NCI-H2081 treated with DMSO at 0.1 percent for 48 hours (cell line): ENCODE measurements around the gene PIP4K2C.

Experiments
- DNase-seq: peaks from one replicate; lab custom pipeline; 2025; lab: John Stamatoyannopoulos, UW

The PIP4K2C gene

GRCh38 chr12:57590864-57591781 is at the start of gene PIP4K2C:
PIP4K2C (plus strand) TSS chr12:57591192; CDS start chr12:57591290, 98 bp downstream.
- peak; percentile 31 for DNase-seq

DNA sequence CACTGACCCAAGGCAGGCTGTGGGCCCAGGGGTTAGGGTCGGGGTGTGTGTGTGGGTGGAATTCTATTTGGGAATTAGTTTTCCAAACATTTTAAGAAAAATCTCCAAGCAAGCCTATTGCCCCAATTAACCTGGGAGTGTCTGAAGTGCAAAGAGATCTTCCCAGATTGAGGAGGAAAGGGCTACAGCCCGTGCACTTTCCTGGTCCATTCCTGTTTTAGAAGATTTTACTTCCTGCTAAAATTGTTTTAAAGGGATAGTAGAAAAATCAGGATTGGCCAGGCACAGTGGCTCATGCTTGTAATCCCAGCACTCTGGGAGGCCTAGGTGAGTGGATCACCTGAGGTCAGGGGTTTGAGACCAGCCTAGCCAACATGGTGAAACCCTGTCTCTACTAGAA is 49.3 kb upstream of the PIP4K2C start:
- DNase-seq: no peak

- no peak for DNase-seq
Measured at GRCh38 chr12:57543581-57543980, 47.4 kb upstream of the PIP4K2C start.

- no peak for DNase-seq
Measured at GRCh38 chr12:57545809-57546437, 45.1 kb upstream of the PIP4K2C start.

- DNase-seq: peak; percentile 87
Measured at GRCh38 chr12:57546438-57547287, 44.3 kb upstream of the PIP4K2C start, which contains the start of gene DCTN2. DCTN2 (minus strand) TSS chr12:57547192; CDS start chr12:57547063, 129 bp downstream.

- DNase-seq: no peak
Measured at GRCh38 chr12:57547288-57548012, 43.5 kb upstream of the PIP4K2C start.

DNA sequence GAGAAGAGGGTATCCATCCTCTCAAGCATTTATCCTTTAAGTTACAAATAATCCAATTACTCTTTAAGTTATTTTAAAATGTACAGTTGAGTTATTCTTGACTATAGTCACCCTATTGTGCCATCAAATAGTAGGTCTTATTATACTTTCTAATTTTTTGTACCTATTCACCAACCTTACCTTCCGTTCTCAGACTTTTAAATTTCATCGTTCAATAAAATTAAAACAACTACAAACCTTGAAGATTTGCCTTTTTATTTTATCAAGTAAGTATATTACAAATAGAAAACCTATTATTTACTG is 43.0 kb upstream of the PIP4K2C start:
- no peak for DNase-seq

DNA sequence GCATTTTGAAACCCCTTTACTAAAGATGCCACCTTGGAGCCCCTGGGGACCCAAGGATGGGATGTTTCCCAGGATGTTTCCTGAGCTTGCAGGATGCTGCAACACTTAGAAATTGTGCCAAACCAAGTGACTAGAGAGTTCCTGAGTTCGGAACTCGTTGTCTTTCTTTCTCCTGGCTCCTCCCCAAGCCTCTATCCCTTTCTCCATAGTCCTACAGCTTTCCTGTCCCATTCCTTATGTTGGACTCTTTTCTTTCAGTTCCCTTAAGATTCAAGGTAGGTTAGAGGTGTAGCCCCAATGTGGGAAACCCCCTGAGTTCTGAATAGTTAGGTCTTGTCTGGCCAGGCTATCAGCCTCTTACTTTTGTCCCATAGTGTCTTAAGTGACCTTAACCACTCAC is 42.5 kb upstream of the PIP4K2C start:
- DNase-seq: no peak

DNA sequence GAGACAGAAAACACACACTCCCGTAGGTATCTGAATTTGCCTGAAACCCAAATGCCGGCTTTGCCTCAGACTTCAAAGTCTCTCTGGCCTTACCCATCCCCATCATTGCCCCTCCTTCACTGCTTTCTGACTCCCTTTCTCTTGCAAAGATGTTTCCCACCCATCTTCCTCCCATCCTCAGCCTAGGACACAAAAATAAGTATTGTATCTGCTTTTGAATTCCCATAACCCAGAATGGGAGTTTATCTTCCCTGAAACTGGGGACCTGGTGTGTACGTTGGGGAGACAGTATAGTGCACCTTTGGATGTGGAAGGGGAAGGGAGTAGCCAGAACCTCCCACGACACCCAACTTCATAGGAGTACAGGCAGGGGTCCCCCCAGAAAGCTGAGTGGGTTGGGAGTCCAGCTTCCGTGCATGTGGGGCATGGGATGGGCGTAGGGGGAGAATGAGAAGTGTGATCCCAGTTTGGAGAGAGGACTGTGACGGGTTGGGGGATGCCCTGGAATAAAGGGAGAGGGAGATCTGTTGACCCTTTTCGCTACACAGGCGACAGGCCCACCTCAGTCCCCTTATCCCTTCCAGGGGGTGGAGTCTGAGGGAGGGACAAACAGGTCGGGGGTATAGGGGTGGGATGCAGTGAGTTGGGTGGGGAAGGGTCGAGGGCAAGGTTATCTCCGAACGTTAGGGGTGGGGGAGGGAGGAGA is 41.6 kb upstream of the PIP4K2C start:
- no peak for DNase-seq

GRCh38 chr12:57549909-57550640 is 40.9 kb upstream of the PIP4K2C start, which contains the start of gene KIF5A:
KIF5A (plus strand) TSS chr12:57550044; CDS start chr12:57550272, 228 bp downstream.
- DNase-seq: no peak

DNA sequence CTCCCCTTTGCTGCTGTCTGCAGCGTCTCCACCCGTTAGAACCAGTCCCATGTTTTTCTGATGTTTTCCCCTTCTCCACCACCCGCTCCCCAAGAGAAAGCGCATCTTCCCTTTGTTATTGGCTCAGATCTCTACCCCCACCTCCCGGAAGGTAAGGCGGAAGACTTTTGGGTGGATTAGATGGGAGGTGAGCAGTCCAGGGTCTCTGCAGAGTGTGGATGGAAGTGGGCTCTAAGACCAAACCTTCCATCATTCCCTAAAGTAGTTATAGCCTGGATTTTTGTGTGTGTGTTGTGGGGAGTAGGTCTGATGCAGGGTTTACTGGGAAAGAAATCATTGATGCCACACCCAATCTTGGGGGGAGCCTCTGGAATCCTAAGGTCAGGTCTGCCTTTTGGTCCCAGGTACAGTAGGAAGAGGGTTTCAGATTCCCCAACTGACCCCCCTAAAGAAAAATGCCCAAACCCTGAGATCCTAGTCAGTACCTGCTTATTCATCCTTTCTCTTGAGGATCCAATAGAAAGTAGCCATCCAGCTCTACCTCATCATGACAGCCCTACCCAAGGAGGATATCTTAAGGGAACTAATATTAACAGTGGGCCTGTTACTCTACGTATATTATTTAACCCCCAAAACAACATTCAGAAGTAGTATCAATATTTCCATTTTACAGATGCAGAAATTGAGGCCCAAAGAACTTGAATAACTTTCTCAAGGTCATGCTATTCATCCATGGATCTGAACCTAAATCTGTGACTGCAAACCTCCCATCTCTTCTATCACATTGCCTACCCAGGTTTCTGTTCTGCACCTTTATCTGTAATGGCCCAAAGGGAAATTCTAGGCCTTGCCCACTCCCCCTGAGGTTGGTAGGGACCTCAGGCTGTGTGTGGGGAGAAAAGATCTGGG is 40.1 kb upstream of the PIP4K2C start:
- no peak for DNase-seq

DNA sequence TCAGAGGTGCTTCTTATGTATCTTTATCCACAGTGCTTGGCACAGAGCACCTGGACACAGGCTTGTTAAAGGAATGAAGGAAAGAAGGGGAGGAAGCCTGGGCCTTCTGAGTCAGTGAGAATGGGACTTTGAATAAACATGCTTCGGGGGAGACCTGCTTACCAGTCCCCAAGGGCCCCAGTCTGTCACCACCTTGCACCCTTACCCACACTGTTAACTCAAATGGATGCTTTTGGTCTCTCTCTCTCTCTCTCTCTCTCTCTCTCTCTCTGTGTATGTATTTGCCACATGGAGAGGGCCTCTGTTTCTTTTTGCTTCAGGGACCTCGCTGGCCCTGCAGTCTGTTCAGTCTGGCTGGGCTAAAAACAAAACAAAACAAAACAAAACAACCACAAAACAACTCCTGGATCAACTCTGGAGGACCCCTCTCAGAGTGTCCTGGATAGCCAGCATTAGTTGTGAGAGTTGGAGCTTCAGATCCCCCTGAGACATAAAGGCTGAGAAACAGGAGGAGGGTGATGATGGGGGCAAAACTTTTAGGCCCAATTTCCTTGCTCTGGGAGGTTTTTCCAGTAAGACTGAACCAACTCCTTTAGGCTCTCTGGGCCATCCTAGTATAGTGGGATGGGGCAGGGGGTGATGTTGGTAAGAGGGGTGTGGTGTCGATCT is 39.2 kb upstream of the PIP4K2C start:
- DNase-seq: no peak

- no peak for DNase-seq
Measured at GRCh38 chr12:57552306-57552651, 38.7 kb upstream of the PIP4K2C start.

DNA sequence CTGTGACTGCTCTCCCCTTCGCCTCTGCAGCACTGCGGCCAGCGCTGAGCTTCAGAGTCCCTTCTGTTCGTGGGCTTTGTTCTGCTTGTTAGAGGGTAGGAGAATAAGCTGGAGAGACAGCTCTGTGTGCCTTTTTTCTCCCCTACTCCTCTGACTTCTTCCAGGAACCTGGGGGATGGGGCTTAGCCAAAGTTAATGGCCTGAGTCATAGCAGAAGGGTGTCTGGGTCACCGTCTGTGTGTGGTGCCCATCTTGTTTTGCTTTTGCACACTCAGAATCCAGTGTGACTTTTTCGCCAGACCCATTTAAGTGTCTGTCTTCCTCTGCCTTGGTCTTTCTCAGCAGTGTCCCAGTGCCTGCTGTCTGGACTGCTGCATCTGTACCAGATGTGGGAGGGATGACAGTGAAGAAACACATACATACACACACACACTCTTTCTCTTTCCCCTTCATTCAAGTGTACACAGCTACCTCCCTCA is 38.1 kb upstream of the PIP4K2C start:
- no peak for DNase-seq

GRCh38 chr12:57553343-57554202 is 37.4 kb upstream of the PIP4K2C start:
- DNase-seq: no peak

DNA sequence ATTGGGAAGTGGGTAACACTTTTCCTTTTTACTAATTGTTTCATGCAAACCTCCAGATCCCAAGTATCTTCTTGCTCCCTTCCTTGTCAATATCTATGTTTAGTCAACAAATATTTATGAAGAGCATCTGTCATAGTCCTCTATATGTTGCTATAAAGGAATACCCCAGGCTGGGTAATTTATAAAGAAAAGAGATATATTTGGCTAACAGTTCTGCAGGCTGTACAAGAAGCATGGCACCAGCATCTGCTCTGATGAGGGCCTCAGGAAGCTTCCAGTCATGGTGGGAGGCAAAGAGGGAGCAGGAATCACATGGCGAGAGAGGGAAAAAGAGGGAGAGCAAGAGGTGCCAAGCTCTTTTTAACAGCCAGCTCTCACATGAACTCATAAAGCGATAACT is 36.5 kb upstream of the PIP4K2C start:
- DNase-seq: no peak

DNA sequence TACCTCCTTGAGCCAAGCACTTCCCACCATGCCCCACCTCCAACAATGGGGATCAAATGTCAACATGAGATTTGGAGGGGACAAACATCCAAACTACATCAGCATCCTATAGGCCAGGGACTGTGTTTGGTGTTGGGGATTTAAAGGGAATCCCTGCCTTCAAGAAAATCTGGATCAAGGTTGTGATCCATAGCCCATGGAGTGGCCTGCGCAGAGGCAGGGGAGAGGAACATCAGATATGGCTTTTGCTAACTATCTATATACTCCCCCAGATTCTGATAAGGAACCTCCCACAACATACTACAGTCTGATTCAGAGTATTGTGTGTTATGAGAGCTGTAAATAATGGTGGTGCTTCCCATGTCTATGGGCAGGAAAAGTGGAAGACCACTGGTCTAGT is 36.1 kb upstream of the PIP4K2C start:
- DNase-seq: no peak

DNA sequence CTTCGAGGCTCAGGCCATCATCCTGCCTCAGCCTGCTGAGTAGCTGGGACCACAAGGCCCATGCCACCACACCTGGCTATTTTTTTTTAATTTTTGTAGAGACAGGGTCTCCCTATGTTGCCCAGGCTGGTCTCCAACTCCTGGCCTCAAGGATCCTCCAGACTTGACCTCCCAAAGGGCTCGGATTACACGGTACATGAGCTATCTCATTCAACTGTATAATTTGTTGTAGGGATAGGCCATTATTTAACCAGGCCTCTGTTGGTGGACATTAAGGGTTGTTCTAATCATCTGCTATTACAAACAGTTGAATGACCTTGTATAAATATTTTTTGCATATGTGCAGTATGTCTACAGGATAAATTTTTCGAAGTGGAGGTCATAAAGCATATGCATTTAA is 32.1 kb upstream of the PIP4K2C start:
- no peak for DNase-seq
